ENCODE results near the gene ARSB.
"Not testable (repeated sequence)": the region's sequence is repeated elsewhere in the genome, so short reads cannot be mapped to it uniquely, and the experiment has no call there.

The ARSB gene

GRCh38 chr5:78929833-78930232, 55.3 kb downstream of the ARSB start:
- DNase-seq, result no peak

- DNase-seq, result peak; percentile 88
These were observed 57.3 kb downstream of the ARSB start for GRCh38 chr5:78927657-78928282.

- DNase-seq, result peak; percentile 64
These were observed 58.9 kb downstream of the ARSB start for GRCh38 chr5:78926252-78926651.

- no peak for DNase-seq
These were observed 59.8 kb downstream of the ARSB start for GRCh38 chr5:78925129-78925876.

- no peak for DNase-seq
These were observed 61.5 kb downstream of the ARSB start for GRCh38 chr5:78923622-78923970.

GRCh38 chr5:78922879-78923621, 62.1 kb downstream of the ARSB start:
- DNase-seq, result no peak

GRCh38 chr5:78920604-78921003, 64.5 kb downstream of the ARSB start:
- DNase-seq, result peak; percentile 45

- no peak for DNase-seq
These were observed 65.3 kb downstream of the ARSB start for GRCh38 chr5:78919796-78920195.

- no peak for DNase-seq
These were observed 69.1 kb downstream of the ARSB start for GRCh38 chr5:78916044-78916443.

GRCh38 chr5:78915170-78915569, 69.9 kb downstream of the ARSB start:
- no peak for DNase-seq

- DNase-seq, result no peak
These were observed 72.3 kb downstream of the ARSB start for GRCh38 chr5:78912811-78913210.

GRCh38 chr5:78912085-78912771, 72.9 kb downstream of the ARSB start:
- peak; percentile 27 for DNase-seq

- not testable (repeated sequence) for DNase-seq
These were observed 75.7 kb downstream of the ARSB start for GRCh38 chr5:78909224-78909983.

- peak; percentile 75 for DNase-seq
These were observed 76.7 kb downstream of the ARSB start for GRCh38 chr5:78908173-78909061.

- DNase-seq, result peak; percentile 95
These were observed 77.7 kb downstream of the ARSB start for GRCh38 chr5:78907255-78907891.

- DNase-seq, result peak; percentile 34
These were observed 79.8 kb downstream of the ARSB start for GRCh38 chr5:78905084-78905938.

- peak; percentile 38 for DNase-seq
These were observed 81.2 kb downstream of the ARSB start for GRCh38 chr5:78903861-78904260.

- peak; percentile 44 for DNase-seq
These were observed 81.8 kb downstream of the ARSB start for GRCh38 chr5:78903353-78903752.

GRCh38 chr5:78899922-78900362, 85.2 kb downstream of the ARSB start:
- peak; percentile 73 for DNase-seq

- DNase-seq, result peak; percentile 85
These were observed 89.0 kb downstream of the ARSB start for GRCh38 chr5:78896132-78896531.
